CD8-positive, alpha-beta memory T cell (primary cell): Measurements from ENCODE around the gene CACNA1C. TPM values are rescaled to one million over a fixed set of nuclear protein-coding genes. Genes with fewer than 3 reads are reported as not detected.

Experiments used
- CTCF ChIA-PET: fragments of 350-600 bp; sonication (Branson Sonifier 250); formaldehyde crosslinking; loops from one replicate; lab custom pipeline; 2021; ENCODE audit warnings: antibody characterized with exemption; lab: Charles Lee
- POLR2A ChIA-PET: fragments of 350-600 bp; sonication (Branson Sonifier 250); formaldehyde crosslinking; loops from one replicate; lab custom pipeline; 2021; ENCODE audit warnings: antibody characterized with exemption; lab: Charles Lee
- DNase-seq, 5 donors: peaks; one replicate each; pipeline versions ENCODE4 v3.0.0 to v3.0.0-alpha.2; 2020 to 2022; ENCODE audit warnings: mixed read lengths in 1 of 5
- H3K27ac ChIP-seq: one replicate; pipeline ENCODE4 v1.7.0; 2013; ENCODE audit warnings: low read depth, mild to moderate bottlenecking, low read length, moderate library complexity
- H3K27me3 ChIP-seq: 2 replicates; pipeline ENCODE4 v1.7.0; 2013; ENCODE audit warnings: low read length, mild to moderate bottlenecking; ENCODE audit not compliant: insufficient read depth, poor library complexity, severe bottlenecking
- H3K36me3 ChIP-seq: 2 replicates; pipeline ENCODE4 v1.7.0; 2013; ENCODE audit warnings: mild to moderate bottlenecking, low read length, moderate library complexity; ENCODE audit not compliant: insufficient read depth
- H3K4me1 ChIP-seq: 2 replicates; pipeline ENCODE4 v1.7.0; 2013; ENCODE audit warnings: mild to moderate bottlenecking, low read length, moderate library complexity; ENCODE audit not compliant: insufficient read depth
- H3K4me3 ChIP-seq: 2 replicates; pipeline ENCODE4 v1.7.0; 2013; ENCODE audit warnings: mild to moderate bottlenecking, low read length
- H3K9me3 ChIP-seq: 2 replicates; pipeline ENCODE4 v1.7.0; 2013; ENCODE audit warnings: mild to moderate bottlenecking, low read length
- H3K27ac Mint-ChIP-seq, 8 donors: one replicate each; pipeline ENCODE4 v1.8.0; 2020 to 2021; ENCODE audit warnings: mixed read lengths in 8 of 8, mild to moderate bottlenecking in 6 of 8, inconsistent platforms in 3 of 8, moderate library complexity in 3 of 8
- H3K27me3 Mint-ChIP-seq, 2 donors: one replicate each; pipeline ENCODE4 v1.8.0; 2020 to 2021; ENCODE audit warnings: mixed read lengths in 2 of 2, mild to moderate bottlenecking in 1 of 2, moderate library complexity in 1 of 2
- H3K36me3 Mint-ChIP-seq, 3 donors: one replicate each; pipeline ENCODE4 v1.8.0; 2020 to 2021; ENCODE audit warnings: mixed read lengths in 3 of 3, inconsistent platforms in 1 of 3, mild to moderate bottlenecking in 1 of 3
- H3K4me1 Mint-ChIP-seq, 3 donors: one replicate each; pipeline ENCODE4 v1.8.0; 2020 to 2021; ENCODE audit warnings: mixed read lengths in 3 of 3, inconsistent platforms in 1 of 3, mild to moderate bottlenecking in 1 of 3
- H3K4me3 Mint-ChIP-seq, 7 donors: one replicate each; pipeline ENCODE4 v1.8.0; 2020 to 2021; ENCODE audit warnings: mixed read lengths in 7 of 7, mild to moderate bottlenecking in 6 of 7, moderate library complexity in 4 of 7, inconsistent platforms in 2 of 7
- H3K9me3 Mint-ChIP-seq, 5 donors: one replicate each; pipeline ENCODE4 v1.8.0; 2020 to 2022; ENCODE audit warnings: mixed read lengths in 5 of 5, mild to moderate bottlenecking in 3 of 5, moderate library complexity in 2 of 5, inconsistent platforms in 1 of 5
- polyA plus RNA-seq: library from polyadenylated mRNA; unstranded; fragments of 300-500 nt; fragmentation: Illumina TruSeq; gene quantifications from one replicate; pipeline ENCODE4 v1.2.3, GENCODE V29; 2021
- total RNA-seq, 2 experiments: library from RNA; stranded (reverse); gene quantifications; one replicate each; pipeline ENCODE4 v1.2.3, GENCODE V29; 2021

Gene CACNA1C
- total and polyA plus RNA-seq, 3 experiments from 2014 or later: 0.04 to 0.10 (median 0.04) TPM

DNA sequence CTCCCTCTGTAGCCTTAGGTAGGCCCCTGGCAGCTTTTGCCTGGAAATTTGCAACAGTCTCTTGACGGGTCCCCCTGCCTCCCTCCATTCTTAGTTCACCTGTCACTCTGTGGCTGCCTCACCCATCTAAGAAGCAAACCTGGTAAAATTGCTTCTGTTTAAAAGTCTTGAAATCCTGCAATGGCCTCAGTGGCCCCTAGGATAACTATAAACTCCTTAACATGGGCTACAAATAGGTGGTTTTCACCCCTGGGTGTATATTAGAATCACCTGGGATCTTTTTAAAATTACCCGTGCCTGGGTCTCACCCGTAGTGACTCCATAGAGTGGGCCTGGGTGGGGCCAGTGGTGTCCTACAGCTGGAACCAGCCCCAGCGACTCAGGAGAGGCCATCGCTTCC is 332.7 kb downstream of the CACNA1C start:
- CTCF ChIA-PET: no interaction called here

DNA sequence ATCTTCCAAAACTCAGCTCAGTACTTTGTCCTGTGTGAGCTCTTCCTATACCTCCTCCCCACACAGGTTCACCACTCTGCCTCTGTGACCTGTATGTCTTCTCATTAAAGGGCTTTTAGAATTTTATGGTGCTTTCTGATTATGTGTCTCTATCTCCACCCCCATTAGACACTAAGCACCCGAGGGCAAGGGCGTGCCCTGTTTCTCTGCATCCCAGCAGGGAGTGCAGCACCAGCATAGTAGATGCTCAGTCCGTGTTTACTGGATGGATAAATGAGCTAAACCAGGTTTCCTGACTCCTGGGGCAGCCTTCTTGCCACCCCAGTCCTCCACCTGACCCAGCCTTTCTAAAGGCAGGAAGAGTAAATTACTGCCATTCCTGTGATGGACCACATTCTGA is 333.8 kb downstream of the CACNA1C start:
- no peak overlapping the region for H3K4me3 Mint-ChIP-seq
- Histone ChIP-seq H3K27ac (no peak overlapping the region), H3K4me1 (no peaks in the 10 kb centered on the region), H3K36me3 (no peaks in the 10 kb centered on the region), H3K4me3 (no peak overlapping the region), H3K27me3 (no peaks in the 10 kb centered on the region), H3K9me3 (no peaks in the 10 kb centered on the region)
- CTCF ChIA-PET: interaction anchor here (1.4 kb wide), 1 partner anchor 8 kb away, joined by 5 read pairs; no protein-coding TSS in a partner anchor
- no peak for DNase-seq
- no peaks in the 10 kb centered on the region for H3K9me3 Mint-ChIP-seq
- peaks cover 7 to 14% of the 10 kb centered on the region in 2 donors for H3K27me3 Mint-ChIP-seq
- POLR2A ChIA-PET: no interaction called here
- H3K36me3 Mint-ChIP-seq: no peaks in the 10 kb centered on the region
- no peak overlapping the region for H3K27ac Mint-ChIP-seq
- H3K4me1 Mint-ChIP-seq: no peaks in the 10 kb centered on the region

More for the DNA sequence above, 332.7 kb downstream of the CACNA1C start:
- H3K4me3 Mint-ChIP-seq: no peak overlapping the region
- peaks cover 6 to 14% of the 10 kb centered on the region in 2 donors for H3K27me3 Mint-ChIP-seq
- Histone ChIP-seq H3K27me3 (no peaks in the 10 kb centered on the region), H3K4me3 (no peak overlapping the region), H3K27ac (no peak overlapping the region), H3K9me3 (no peaks in the 10 kb centered on the region), H3K4me1 (no peaks in the 10 kb centered on the region), H3K36me3 (no peaks in the 10 kb centered on the region)
- H3K9me3 Mint-ChIP-seq: no peaks in the 10 kb centered on the region
- POLR2A ChIA-PET: no interaction called here
- no peaks in the 10 kb centered on the region for H3K4me1 Mint-ChIP-seq
- H3K36me3 Mint-ChIP-seq: no peaks in the 10 kb centered on the region
- H3K27ac Mint-ChIP-seq: no peak overlapping the region
- DNase-seq: no peak

DNA sequence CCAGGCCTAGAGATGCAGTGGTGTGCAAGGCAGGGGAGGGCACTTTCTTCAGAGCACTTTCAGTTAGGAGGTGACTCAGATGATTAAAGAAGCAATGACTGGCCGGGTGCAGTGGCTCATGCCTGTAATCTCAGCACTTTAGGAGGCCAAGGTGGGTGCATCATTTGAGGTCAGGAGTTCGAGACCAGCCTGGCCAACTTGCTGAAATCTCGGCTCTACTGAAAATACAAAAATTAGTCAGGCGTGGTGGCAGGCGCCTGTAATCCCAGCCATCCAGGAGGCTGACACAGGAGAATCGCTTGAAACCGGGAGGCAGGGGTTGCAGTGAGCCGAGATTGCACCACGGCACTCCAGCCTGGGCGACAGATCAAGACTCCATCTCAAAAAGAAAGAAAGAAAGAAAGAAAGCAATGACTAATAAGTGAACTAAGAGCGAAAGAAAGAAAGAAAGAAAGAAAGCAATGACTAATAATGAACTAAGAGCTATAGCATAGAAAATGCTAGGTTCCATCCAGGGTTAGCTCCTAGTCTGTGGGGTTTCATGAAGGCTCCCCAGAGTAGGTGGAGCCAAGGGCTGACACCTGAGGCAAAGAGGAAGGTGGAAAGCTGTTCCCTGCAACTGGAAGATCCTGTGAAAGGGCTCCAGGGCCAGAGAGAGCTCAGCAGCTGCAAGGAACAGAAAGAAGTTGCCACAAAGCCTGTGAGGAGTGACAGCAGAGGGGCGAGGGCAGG is 334.5 kb downstream of the CACNA1C start:
- ChIA-PET CTCF (interaction anchor here (1.4 kb wide), 1 partner anchor 8 kb away, joined by 5 read pairs; no protein-coding TSS in a partner anchor), POLR2A (no interaction called here)
- Mint-ChIP-seq H3K4me3 (no peak overlapping the region), H3K4me1 (no peaks in the 10 kb centered on the region), H3K36me3 (no peaks in the 10 kb centered on the region), H3K27ac (no peak overlapping the region), H3K27me3 (peaks cover 7 to 14% of the 10 kb centered on the region in 2 donors), H3K9me3 (no peaks in the 10 kb centered on the region)
- no peaks in the 10 kb centered on the region for H3K9me3 ChIP-seq
- H3K4me1 ChIP-seq: no peaks in the 10 kb centered on the region
- no peak for DNase-seq
- H3K4me3 ChIP-seq: no peak overlapping the region
- H3K27me3 ChIP-seq: no peaks in the 10 kb centered on the region
- H3K27ac ChIP-seq: no peak overlapping the region
- H3K36me3 ChIP-seq: no peaks in the 10 kb centered on the region

DNA sequence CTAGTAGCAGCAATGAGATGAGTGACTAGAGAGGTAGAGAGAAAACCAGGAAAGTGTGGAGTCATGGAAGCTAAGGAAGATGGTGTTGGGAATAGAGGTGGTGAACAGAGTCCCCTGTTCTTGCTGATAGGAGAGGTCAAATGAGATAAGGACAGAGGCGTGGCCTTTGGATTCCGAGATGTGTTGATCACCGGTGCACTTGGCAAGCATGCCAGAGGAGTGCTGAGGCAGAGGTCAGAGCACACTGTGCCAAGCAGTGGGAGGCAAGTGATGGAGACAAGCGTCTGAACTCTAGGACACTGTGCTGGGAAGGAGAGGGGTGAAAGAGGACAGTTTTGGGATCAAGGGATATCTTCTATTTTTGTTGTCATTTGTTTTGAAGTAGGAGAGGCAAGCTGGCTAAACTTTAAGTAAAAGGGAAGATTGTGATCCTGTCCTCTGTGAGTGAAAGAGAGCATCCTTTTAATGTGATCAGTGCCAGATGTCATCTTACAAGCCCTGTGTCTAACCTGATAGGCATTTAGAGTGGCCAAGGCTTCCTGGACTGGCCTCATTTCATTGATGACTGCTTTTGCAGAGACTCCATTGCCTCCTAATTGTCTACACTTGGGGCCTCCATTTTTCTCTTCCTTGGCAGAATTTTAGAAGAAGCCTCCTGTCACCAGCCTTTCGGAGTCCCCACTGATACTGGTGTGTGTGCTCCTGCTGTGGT is 336.4 kb downstream of the CACNA1C start:
- Mint-ChIP-seq H3K4me3 (no peak overlapping the region), H3K36me3 (no peaks in the 10 kb centered on the region), H3K9me3 (no peaks in the 10 kb centered on the region), H3K4me1 (no peaks in the 10 kb centered on the region), H3K27ac (no peak overlapping the region), H3K27me3 (peaks cover 4 to 11% of the 10 kb centered on the region in 2 donors)
- no peaks in the 10 kb centered on the region for H3K9me3 ChIP-seq
- no peak overlapping the region for H3K27ac ChIP-seq
- no peak for DNase-seq
- H3K4me3 ChIP-seq: no peak overlapping the region
- H3K4me1 ChIP-seq: no peaks in the 10 kb centered on the region
- ChIA-PET POLR2A (no interaction called here), CTCF (no interaction called here)
- H3K27me3 ChIP-seq: no peaks in the 10 kb centered on the region
- H3K36me3 ChIP-seq: no peaks in the 10 kb centered on the region

DNA sequence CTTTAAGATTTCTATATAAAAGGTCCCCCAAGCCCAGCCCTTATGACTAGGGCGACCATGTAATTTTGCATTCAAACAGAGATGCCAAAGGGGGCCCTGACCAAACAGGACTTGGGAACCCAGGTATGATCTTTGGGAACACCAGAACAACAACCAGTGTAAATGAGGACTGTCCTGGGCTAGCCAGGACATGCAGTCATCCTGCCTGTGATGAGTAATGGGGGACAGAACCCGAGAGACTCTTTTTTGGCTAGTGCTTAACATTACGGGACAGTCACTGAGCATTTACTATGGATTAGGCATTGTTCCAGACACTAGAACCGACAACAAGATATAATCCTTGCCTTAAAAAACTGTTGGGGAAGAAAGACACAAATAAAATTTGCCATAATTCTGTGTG is 337.3 kb downstream of the CACNA1C start:
- CTCF ChIA-PET: no interaction called here
- Mint-ChIP-seq H3K9me3 (no peaks in the 10 kb centered on the region), H3K27me3 (peaks cover 4 to 8% of the 10 kb centered on the region in 2 donors), H3K27ac (no peak overlapping the region), H3K4me1 (no peaks in the 10 kb centered on the region), H3K4me3 (no peak overlapping the region), H3K36me3 (no peaks in the 10 kb centered on the region)
- no peaks in the 10 kb centered on the region for H3K36me3 ChIP-seq
- no peaks in the 10 kb centered on the region for H3K4me1 ChIP-seq
- DNase-seq: no peak
- H3K27me3 ChIP-seq: no peaks in the 10 kb centered on the region
- POLR2A ChIA-PET: no interaction called here
- H3K4me3 ChIP-seq: no peak overlapping the region
- H3K27ac ChIP-seq: no peak overlapping the region
- H3K9me3 ChIP-seq: no peaks in the 10 kb centered on the region

DNA sequence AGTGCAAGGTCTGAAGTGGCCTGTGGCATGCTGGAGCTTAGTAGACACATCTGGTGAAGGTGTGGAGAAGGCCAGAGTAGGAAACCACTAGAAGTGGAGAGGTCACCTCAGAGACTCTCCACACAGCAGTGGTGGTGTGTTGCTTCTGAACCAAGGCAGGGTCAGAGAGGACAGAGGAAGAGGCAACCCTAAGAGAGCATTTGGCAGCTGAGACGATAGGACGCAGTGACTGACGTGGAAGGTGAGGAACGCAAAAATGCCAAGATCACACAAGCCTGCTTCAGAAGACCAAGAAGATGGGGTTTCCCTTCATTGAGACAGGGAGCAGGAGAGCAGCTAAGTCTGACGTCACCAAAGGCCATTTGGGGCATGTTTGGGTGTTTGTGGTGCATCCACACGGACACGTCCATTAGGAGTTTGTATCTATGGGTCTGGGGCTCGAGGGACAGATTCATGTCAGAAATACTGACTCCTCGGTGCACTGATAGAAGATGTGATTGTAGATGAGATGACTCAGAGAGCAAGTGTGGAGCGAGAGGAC is 338.1 kb downstream of the CACNA1C start:
- POLR2A ChIA-PET: no interaction called here
- no peaks in the 10 kb centered on the region for H3K9me3 ChIP-seq
- Mint-ChIP-seq H3K27ac (no peak overlapping the region), H3K4me3 (no peak overlapping the region), H3K4me1 (no peaks in the 10 kb centered on the region), H3K27me3 (peaks cover 3 to 4% of the 10 kb centered on the region in 2 donors), H3K9me3 (no peaks in the 10 kb centered on the region), H3K36me3 (no peaks in the 10 kb centered on the region)
- no peaks in the 10 kb centered on the region for H3K36me3 ChIP-seq
- no peak for DNase-seq
- H3K4me1 ChIP-seq: no peaks in the 10 kb centered on the region
- CTCF ChIA-PET: no interaction called here
- no peak overlapping the region for H3K27ac ChIP-seq
- no peak overlapping the region for H3K4me3 ChIP-seq
- H3K27me3 ChIP-seq: no peaks in the 10 kb centered on the region

DNA sequence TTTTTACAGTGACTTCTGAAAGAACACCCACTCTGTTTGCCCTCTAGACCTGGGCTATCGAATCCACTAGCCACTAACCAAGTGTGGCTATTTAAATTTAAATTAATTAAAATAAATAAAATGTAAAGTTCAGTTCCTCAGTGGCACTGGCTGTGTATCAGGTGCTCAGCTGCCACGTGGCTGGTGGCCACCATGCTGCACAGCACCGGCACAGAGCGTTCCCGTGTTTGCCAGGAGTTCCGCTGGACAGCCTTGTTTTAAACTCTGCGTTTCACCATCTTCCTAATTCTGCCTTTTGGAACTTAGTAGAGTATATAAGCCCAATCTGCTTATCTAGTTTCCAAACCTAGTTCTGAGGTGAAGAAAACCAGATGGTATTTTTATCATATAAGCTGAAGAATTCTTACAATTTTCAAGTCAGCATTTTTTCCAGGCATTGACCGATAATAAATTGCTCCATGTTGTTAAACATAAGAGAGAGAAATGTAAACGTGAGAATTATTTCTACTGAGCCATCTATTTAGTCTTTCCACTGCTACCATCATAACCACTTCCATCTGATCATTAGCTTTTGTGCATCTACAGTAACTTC is 339.0 kb downstream of the CACNA1C start:
- H3K4me3 Mint-ChIP-seq: no peak overlapping the region
- Histone ChIP-seq H3K4me1 (no peaks in the 10 kb centered on the region), H3K36me3 (no peaks in the 10 kb centered on the region), H3K9me3 (no peaks in the 10 kb centered on the region), H3K4me3 (no peak overlapping the region), H3K27ac (no peak overlapping the region), H3K27me3 (no peaks in the 10 kb centered on the region)
- CTCF ChIA-PET: no interaction called here
- no peaks in the 10 kb centered on the region for H3K36me3 Mint-ChIP-seq
- POLR2A ChIA-PET: no interaction called here
- DNase-seq: no peak
- no peak overlapping the region for H3K27ac Mint-ChIP-seq
- no peaks in the 10 kb centered on the region for H3K4me1 Mint-ChIP-seq
- no peaks in the 10 kb centered on the region for H3K9me3 Mint-ChIP-seq
- peaks cover 3 to 4% of the 10 kb centered on the region in 2 donors for H3K27me3 Mint-ChIP-seq

DNA sequence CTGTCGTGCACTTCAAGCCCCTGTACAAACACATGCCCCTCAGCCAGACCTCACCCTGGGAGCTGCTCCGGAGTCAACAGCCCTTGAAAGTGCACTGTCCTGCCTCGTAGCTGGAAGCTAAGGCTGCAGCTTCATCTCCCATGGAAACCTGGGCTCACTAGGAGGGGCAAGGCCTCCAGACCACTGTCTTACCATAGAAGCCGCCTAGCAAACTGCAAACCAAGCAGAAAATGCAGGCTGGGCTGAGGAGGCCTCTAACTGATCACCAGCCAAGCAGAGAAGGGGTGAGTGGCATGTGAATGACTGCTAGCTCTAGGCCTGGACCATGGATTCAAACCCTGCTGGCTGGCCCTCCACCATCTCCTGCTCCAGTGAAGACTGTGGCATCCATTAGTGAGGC is 340.2 kb downstream of the CACNA1C start:
- no peaks in the 10 kb centered on the region for H3K9me3 ChIP-seq
- no peaks in the 10 kb centered on the region for H3K36me3 Mint-ChIP-seq
- H3K4me1 Mint-ChIP-seq: no peaks in the 10 kb centered on the region
- no peak overlapping the region for H3K4me3 ChIP-seq
- H3K36me3 ChIP-seq: no peaks in the 10 kb centered on the region
- CTCF ChIA-PET: interaction anchor here (1.5 kb wide), 1 partner anchor 12 kb away, joined by 3 read pairs; no protein-coding TSS in a partner anchor
- H3K27me3 Mint-ChIP-seq: peaks cover 4 to 5% of the 10 kb centered on the region in 2 donors
- no peak overlapping the region for H3K27ac Mint-ChIP-seq
- H3K27me3 ChIP-seq: no peaks in the 10 kb centered on the region
- H3K4me3 Mint-ChIP-seq: no peak overlapping the region
- DNase-seq: no peak
- POLR2A ChIA-PET: no interaction called here
- no peaks in the 10 kb centered on the region for H3K9me3 Mint-ChIP-seq
- H3K4me1 ChIP-seq: no peaks in the 10 kb centered on the region
- H3K27ac ChIP-seq: no peak overlapping the region
